IPS-20b (cell line): Measurements from ENCODE around the gene NEK10.

Experiments
- H3K27ac ChIP-seq: one replicate; pipeline ENCODE4 v1.5.1; 2013; ENCODE audit warnings: low read length
- H3K27me3 ChIP-seq: 2 replicates; pipeline ENCODE4 v1.6.1; 2013; ENCODE audit warnings: mild to moderate bottlenecking, low read length, inconsistent platforms; ENCODE audit not compliant: insufficient read depth
- H3K36me3 ChIP-seq: 2 replicates; pipeline ENCODE4 v1.6.1; 2013; ENCODE audit warnings: low read depth, mild to moderate bottlenecking, inconsistent platforms, low read length, moderate library complexity; ENCODE audit not compliant: insufficient read depth
- H3K4me1 ChIP-seq: 2 replicates; pipeline ENCODE4 v1.6.1; 2013; ENCODE audit warnings: mild to moderate bottlenecking, control low read depth, inconsistent platforms, low read length, moderate library complexity; ENCODE audit not compliant: insufficient read depth
- H3K4me3 ChIP-seq: 2 replicates; pipeline ENCODE4 v1.5.1; 2013; ENCODE audit warnings: mild to moderate bottlenecking, low read length, inconsistent platforms
- H3K9ac ChIP-seq: 2 replicates; pipeline ENCODE4 v1.6.1; 2013; ENCODE audit warnings: low read depth, mild to moderate bottlenecking, inconsistent platforms, low read length, moderate library complexity
- H3K9me3 ChIP-seq: 2 replicates; pipeline ENCODE4 v1.6.1; 2013; ENCODE audit warnings: mild to moderate bottlenecking, low read depth, low read length, inconsistent platforms; ENCODE audit not compliant: insufficient read depth

Gene NEK10

DNA sequence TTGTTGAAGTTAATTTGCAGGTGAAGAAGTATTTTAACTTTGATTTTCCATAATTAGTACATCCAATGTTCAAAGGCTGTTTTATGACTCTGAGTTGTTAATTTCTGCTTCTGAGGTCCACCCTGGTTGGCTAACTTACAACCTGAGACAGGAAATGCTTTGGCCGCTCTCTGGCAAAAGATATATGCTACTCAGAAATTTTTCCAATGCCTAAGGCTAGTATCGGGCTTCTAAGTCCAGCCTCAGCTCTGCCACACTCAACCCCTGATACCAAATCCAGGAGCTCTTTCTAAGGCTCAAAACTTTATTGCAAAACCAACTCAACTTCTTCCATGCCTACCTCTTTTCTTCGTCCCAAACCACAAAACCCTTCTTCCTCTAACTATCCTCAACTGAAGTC is 192.9 kb downstream of the NEK10 start:
- Histone ChIP-seq H3K4me1 (no peaks in the 10 kb centered on the region), H3K27me3 (no peaks in the 10 kb centered on the region), H3K27ac (no peak overlapping the region), H3K4me3 (no peak overlapping the region), H3K9me3 (no peaks in the 10 kb centered on the region), H3K9ac (no peak overlapping the region), H3K36me3 (no peaks in the 10 kb centered on the region)

DNA sequence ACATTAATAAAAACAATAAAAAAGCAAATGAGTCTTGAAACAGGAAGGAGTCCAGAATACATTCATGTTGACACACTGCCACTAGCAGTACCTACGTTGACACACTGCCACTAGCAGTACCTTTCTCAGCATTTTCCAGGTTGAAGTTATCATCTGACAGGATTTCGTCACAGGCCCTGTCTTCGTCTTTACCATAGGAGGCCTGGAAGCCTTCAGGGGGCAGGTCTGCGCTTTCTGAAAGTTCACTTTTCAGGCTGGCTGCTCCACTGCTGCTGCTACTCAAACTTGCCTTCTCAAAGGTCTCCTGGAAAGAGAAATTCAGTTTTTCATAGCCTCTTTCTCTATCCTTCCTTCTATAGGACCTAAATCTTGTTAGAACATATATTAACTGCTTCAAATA is 194.7 kb downstream of the NEK10 start:
- Histone ChIP-seq H3K27me3 (no peaks in the 10 kb centered on the region), H3K27ac (no peak overlapping the region), H3K9me3 (no peaks in the 10 kb centered on the region), H3K36me3 (no peaks in the 10 kb centered on the region), H3K9ac (no peak overlapping the region), H3K4me3 (no peak overlapping the region), H3K4me1 (no peaks in the 10 kb centered on the region)

DNA sequence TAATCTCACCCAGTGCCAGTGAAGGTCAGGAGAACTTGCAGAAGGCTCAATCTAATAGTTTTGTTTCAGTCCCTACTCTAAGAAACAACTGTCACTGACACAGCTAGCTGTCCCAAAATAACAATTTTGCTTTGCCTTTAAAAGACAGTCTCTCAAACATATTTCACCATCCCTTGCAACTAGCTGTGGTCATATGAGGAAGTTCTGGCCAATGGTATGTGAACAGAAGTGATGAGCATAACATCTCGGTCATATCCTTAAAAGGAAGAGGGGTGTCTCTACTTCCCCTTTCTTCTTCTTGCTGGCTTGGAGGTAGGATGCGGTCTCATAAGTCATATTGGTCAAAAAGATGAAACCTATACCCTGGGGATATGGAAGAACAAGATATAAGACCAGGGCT is 198.1 kb downstream of the NEK10 start:
- H3K27ac ChIP-seq, result no peak overlapping the region
- no peak overlapping the region for H3K4me3 ChIP-seq
- H3K36me3 ChIP-seq, result no peaks in the 10 kb centered on the region
- H3K27me3 ChIP-seq, result no peaks in the 10 kb centered on the region
- H3K4me1 ChIP-seq, result no peaks in the 10 kb centered on the region
- no peaks in the 10 kb centered on the region for H3K9me3 ChIP-seq
- H3K9ac ChIP-seq, result no peak overlapping the region

DNA sequence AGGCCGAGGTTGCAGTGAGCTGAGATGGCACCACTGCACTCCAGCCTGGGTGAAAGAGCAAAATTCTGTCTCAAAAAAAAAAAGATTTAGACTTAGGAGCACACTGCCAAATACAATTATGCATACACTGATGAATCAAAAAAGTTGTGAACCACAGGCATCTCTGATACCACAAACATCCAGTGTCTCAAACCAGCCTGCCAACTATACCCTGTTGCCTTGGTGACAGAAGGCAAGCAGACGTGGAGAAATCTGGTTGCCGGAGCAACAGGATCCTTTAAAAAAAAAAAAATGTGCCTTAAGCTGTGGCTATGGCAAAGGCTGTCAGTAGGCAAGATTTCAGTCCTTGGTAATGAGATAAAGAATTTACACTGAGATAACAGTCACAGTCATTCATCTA is 202.3 kb downstream of the NEK10 start:
- Histone ChIP-seq H3K9me3 (no peaks in the 10 kb centered on the region), H3K9ac (no peak overlapping the region), H3K27ac (no peak overlapping the region), H3K4me1 (no peaks in the 10 kb centered on the region), H3K4me3 (no peak overlapping the region), H3K27me3 (no peaks in the 10 kb centered on the region), H3K36me3 (no peaks in the 10 kb centered on the region)

DNA sequence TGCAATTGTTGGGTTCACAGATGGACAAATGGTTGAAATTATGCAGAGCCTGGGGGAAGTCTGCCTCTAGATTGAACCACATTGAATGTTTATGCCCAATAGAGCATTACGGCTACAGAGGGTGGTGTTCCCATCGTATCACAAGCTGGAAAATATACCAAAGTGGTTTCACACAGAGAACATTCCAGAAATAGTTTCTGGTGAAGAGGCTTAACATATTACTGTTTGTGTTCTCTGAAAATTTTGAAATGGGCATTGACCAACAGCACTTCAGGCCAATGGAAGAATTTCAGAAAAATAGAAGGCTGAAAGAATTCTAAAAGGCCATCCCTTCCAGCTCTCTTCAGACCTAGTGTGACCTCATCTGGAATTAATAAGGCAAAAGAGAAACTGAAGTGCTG is 203.9 kb downstream of the NEK10 start:
- Histone ChIP-seq H3K4me1 (no peaks in the 10 kb centered on the region), H3K36me3 (no peaks in the 10 kb centered on the region), H3K9ac (no peak overlapping the region), H3K27me3 (no peaks in the 10 kb centered on the region), H3K4me3 (no peak overlapping the region), H3K27ac (no peak overlapping the region), H3K9me3 (no peaks in the 10 kb centered on the region)

DNA sequence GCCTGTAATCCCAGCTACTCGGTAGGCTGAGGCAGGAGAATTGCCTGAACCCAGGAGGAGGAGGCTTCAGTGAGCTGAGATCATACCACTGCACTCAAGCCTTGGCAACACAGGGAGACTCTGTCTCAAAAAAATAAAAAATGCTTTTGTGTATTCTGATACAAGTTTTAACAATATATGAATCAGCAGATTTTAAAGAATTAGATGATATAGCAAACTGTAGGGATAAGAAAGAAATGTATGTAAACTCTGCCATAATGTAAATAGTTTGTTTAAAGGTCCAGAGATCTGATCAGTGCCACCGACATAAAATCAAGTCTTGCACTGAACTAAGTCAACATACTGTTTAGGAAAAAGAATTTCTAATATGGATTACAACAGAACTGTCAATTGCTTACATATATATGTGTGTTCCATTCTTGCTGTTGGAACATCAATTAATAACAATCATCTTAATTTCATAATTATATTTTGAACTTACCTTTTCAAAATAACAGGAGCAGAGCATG is 208.3 kb downstream of the NEK10 start:
- Histone ChIP-seq H3K27ac (no peak overlapping the region), H3K4me3 (no peak overlapping the region), H3K27me3 (no peaks in the 10 kb centered on the region), H3K9ac (no peak overlapping the region), H3K36me3 (no peaks in the 10 kb centered on the region), H3K4me1 (no peaks in the 10 kb centered on the region), H3K9me3 (no peaks in the 10 kb centered on the region)

DNA sequence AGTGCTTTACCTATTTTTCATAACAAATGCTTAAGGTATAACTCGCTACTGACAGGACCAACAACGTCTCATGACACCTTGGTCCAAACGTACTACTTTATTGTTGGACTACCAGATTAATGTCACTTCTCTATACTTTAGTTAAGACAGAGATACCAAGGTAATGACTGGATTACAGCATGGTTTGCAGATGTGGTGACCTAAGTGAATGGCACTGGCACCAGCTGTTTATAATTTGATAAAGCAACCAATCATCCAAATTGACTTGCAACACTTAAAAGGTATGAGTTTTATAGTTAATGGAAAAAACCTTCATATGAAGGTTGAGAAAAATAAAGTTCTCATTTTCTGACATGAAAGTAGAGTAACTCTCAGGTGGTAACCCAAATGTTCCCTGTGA is 209.0 kb downstream of the NEK10 start:
- H3K36me3 ChIP-seq, result no peaks in the 10 kb centered on the region
- H3K27ac ChIP-seq, result no peak overlapping the region
- no peak overlapping the region for H3K4me3 ChIP-seq
- H3K9ac ChIP-seq, result no peak overlapping the region
- H3K27me3 ChIP-seq, result no peaks in the 10 kb centered on the region
- H3K9me3 ChIP-seq, result no peaks in the 10 kb centered on the region
- H3K4me1 ChIP-seq, result no peaks in the 10 kb centered on the region

DNA sequence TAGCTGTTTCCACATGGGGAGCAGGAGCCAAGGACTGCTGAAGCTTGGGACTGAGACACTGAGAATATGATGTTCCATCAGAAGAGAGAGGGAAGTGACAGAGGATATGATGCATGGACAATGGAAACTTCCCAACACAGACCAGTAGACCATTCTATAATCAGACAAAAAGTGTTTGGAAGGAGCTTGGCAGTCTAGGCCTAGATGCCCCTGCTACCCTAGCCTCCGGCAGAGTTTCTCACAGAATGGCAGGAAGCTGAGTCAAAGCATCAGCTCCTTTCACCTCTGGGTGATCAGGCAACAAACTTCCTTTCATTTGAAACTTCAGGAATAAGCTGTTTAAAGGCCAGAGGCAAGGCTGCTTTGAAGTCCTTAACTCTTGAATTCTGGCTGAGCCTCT is 222.0 kb downstream of the NEK10 start:
- no peak overlapping the region for H3K9ac ChIP-seq
- H3K36me3 ChIP-seq, result no peaks in the 10 kb centered on the region
- no peak overlapping the region for H3K27ac ChIP-seq
- no peaks in the 10 kb centered on the region for H3K9me3 ChIP-seq
- no peaks in the 10 kb centered on the region for H3K27me3 ChIP-seq
- no peak overlapping the region for H3K4me3 ChIP-seq
- H3K4me1 ChIP-seq, result no peaks in the 10 kb centered on the region

DNA sequence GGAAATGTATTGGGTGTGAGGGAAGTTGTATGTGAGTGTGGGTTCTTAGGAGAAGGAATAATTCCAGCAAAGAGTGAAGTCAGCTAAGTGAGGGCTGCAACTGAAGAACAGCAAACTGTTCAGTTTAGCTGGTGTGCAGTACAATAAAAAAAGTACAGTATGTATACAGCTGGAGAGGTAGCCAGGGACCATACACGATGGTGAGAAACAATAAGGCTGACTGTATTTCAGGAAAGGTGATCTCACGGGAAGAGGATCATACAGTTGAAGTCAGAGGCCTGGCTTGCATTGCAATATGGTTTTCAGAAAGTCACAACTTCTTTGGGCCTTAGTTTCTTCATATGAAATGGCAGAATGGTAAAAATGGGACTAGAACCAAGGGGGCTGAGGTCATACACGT is 222.4 kb downstream of the NEK10 start:
- Histone ChIP-seq H3K4me3 (no peak overlapping the region), H3K27ac (no peak overlapping the region), H3K27me3 (no peaks in the 10 kb centered on the region), H3K4me1 (no peaks in the 10 kb centered on the region), H3K36me3 (no peaks in the 10 kb centered on the region), H3K9ac (no peak overlapping the region), H3K9me3 (no peaks in the 10 kb centered on the region)

DNA sequence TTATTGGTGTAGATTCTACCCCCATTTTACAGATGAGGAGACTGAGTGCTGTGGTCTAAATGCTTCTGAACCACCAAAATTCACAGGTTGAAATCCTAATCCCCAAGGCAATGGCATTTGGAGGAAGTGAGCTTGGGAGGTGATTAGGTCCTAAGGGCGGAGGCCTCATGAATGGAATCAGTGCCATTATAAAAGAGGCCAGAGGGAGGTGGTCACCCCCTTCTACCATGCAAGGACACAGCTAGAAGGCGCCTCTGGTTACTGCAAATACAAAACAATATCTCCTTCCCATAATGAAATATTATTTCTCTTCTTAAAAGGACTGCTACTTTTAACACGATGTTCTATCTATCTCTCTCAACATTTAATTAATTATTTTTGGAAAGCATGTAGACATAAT is 223.5 kb downstream of the NEK10 start:
- Histone ChIP-seq H3K4me3 (no peak overlapping the region), H3K27ac (no peak overlapping the region), H3K9me3 (peaks cover 8% of the 10 kb centered on the region; the same call in 1 of the 2 replicates), H3K9ac (no peak overlapping the region), H3K36me3 (no peaks in the 10 kb centered on the region), H3K4me1 (no peaks in the 10 kb centered on the region), H3K27me3 (no peaks in the 10 kb centered on the region)

DNA sequence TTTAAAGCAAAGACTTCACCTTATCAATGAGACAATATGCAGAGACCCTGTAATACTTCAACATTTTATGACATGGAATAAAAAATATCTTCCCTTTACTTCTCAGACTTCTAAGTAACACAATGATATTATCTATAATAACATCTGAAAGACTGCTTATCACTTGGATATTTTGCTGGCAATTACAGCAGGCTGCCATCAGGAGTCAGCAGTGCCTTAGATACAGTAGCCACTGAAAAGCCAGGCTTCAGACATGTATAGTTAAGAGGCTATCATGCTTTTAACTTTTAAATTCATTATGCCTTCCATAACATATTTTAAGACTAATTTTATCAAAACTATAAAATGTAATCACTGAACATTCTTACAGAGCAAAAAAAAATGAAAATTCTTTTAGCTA is 227.5 kb downstream of the NEK10 start:
- Histone ChIP-seq H3K36me3 (no peaks in the 10 kb centered on the region), H3K9me3 (peaks cover 8% of the 10 kb centered on the region; the same call in 1 of the 2 replicates), H3K27me3 (no peaks in the 10 kb centered on the region), H3K27ac (no peak overlapping the region), H3K9ac (no peak overlapping the region), H3K4me3 (no peak overlapping the region), H3K4me1 (no peaks in the 10 kb centered on the region)

DNA sequence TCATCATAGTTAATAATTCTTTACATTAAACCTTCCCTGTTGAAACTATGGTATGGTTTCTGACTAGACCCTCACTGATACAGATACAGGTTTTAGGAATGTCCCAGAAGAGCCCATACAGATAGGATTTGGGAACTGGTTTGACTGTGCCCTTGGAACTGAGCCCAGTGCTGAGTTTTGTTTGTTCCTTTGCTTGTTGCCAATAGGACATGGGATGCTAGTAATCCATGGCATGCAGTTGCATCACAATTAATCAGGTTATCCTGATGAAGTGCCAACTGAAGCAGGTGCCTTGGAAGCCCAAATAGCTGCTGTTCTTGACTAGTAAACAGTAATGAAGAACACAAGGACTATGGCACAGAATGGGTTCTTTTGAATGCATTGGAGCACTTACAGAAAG is 230.6 kb downstream of the NEK10 start:
- no peaks in the 10 kb centered on the region for H3K27me3 ChIP-seq

DNA sequence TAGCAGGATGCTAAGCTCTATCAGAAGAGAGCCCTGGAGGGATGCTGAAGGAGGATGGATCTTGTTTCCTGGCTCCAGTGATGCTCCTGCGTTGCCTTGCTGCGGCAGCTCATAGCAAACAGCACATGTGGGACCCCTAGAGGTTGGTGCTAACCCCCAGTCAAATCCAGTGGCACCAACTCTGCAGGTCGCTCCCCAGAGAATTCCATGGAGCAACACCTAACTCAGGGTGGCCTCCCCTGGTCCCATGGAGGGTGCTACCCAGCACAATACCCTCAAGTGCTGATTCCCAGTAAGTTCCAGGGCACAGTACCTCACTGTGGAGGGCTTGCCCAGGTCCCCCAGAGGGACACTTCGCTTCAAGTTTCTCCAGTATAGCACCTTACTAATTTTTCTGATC is 231.2 kb downstream of the NEK10 start:
- H3K9me3 ChIP-seq, result peaks cover 8% of the 10 kb centered on the region; the same call in 1 of the 2 replicates
- no peak overlapping the region for H3K27ac ChIP-seq
- H3K36me3 ChIP-seq, result no peaks in the 10 kb centered on the region
- no peak overlapping the region for H3K4me3 ChIP-seq
- no peaks in the 10 kb centered on the region for H3K4me1 ChIP-seq
- H3K9ac ChIP-seq, result no peak overlapping the region
- H3K27me3 ChIP-seq, result no peaks in the 10 kb centered on the region

More for the DNA sequence above, 230.6 kb downstream of the NEK10 start:
- Histone ChIP-seq H3K9me3 (peaks cover 8% of the 10 kb centered on the region; the same call in 1 of the 2 replicates), H3K9ac (no peak overlapping the region), H3K36me3 (no peaks in the 10 kb centered on the region), H3K4me3 (no peak overlapping the region), H3K4me1 (no peaks in the 10 kb centered on the region), H3K27ac (no peak overlapping the region)
